Suppressor macrophage treated with lipopolysaccharide for 1 hour (primary cell): ENCODE data around the gene ABCC2.

Source experiments
- DNase-seq, 3 donors: peaks; one replicate each; pipeline ENCODE4 v3.0.0-alpha.2; 2020 to 2022

Gene ABCC2

GRCh38 chr10:99775850-99776249 is 6.6 kb upstream of the ABCC2 start:
- peak; percentile 50 to 78 (median 77) for DNase-seq

- DNase-seq = peak in 1 of 3 donors; percentile 10
These were observed 4.3 kb upstream of the ABCC2 start for GRCh38 chr10:99777918-99778714.

- peak in 1 of 3 donors; percentile 15 for DNase-seq
These were observed 3.1 kb upstream of the ABCC2 start for GRCh38 chr10:99779335-99779734.

GRCh38 chr10:99781734-99782429 is 558 bp upstream of the ABCC2 start:
- DNase-seq = no peak

- no peak for DNase-seq
These were observed 1.7 kb downstream of the ABCC2 start for GRCh38 chr10:99784016-99784726.

- no peak for DNase-seq
These were observed 2.4 kb downstream of the ABCC2 start for GRCh38 chr10:99784727-99785441.

GRCh38 chr10:99785646-99786045 is 3.2 kb downstream of the ABCC2 start:
- no peak for DNase-seq

GRCh38 chr10:99787311-99787710 is 4.9 kb downstream of the ABCC2 start:
- DNase-seq = no peak

GRCh38 chr10:99787782-99788445 is 5.5 kb downstream of the ABCC2 start:
- no peak for DNase-seq

- no peak for DNase-seq
These were observed 6.3 kb downstream of the ABCC2 start for GRCh38 chr10:99788598-99789256.

GRCh38 chr10:99791831-99792230 is 9.4 kb downstream of the ABCC2 start:
- no peak for DNase-seq

- DNase-seq = no peak
These were observed 11.4 kb downstream of the ABCC2 start for GRCh38 chr10:99793819-99794218.

GRCh38 chr10:99796928-99797327 is 14.5 kb downstream of the ABCC2 start:
- no peak for DNase-seq

GRCh38 chr10:99798031-99798430 is 15.6 kb downstream of the ABCC2 start:
- DNase-seq = no peak

GRCh38 chr10:99798920-99799319 is 16.5 kb downstream of the ABCC2 start:
- no peak for DNase-seq

GRCh38 chr10:99799613-99800012 is 17.2 kb downstream of the ABCC2 start:
- no peak for DNase-seq

GRCh38 chr10:99804471-99804870 is 22.0 kb downstream of the ABCC2 start:
- no peak for DNase-seq

- no peak for DNase-seq
These were observed 22.8 kb downstream of the ABCC2 start for GRCh38 chr10:99805190-99805589.

- DNase-seq = no peak
These were observed 23.7 kb downstream of the ABCC2 start for GRCh38 chr10:99806091-99806490.

GRCh38 chr10:99807786-99808185 is 25.3 kb downstream of the ABCC2 start:
- DNase-seq = no peak

- no peak for DNase-seq
These were observed 25.8 kb downstream of the ABCC2 start for GRCh38 chr10:99808270-99808669.

GRCh38 chr10:99809481-99809880 is 27.0 kb downstream of the ABCC2 start:
- no peak for DNase-seq
